ENCODE measurements around the gene APOL5. TPM values are rescaled to one million over a fixed set of nuclear protein-coding genes. Genes with fewer than 3 reads are reported as not detected.
"Not testable (repeated sequence)": the region's sequence is repeated elsewhere in the genome, so short reads cannot be mapped to it uniquely, and the experiment has no call there.

APOL5 gene
- total RNA-seq (2014; rRNA removed): not detected in 2 replicates
- Bru-seq, nascent RNA: not detected
- BruChase-seq, experiment 1, labeled RNA remaining after a 6-hour chase: percentile 13 among the genes with signal in this experiment
- percentile 27 among the genes with signal in this experiment for BruChase-seq, experiment 2, labeled RNA remaining after a 2-hour chase
- long read RNA-seq: 0 reads

- intact Hi-C loops (cut with micrococcal nuclease): no loop called here
- ATAC-seq (no peak), DNase-seq (no peak)
- no peaks in the 10 kb centered on the region for H3K9me3 ChIP-seq (ENCODE audit: low read length)
- no peak within 1 kb of the TSS for H2AFZ ChIP-seq (ENCODE audit: low read length)
- H3K79me2 ChIP-seq (ENCODE audit: low read length): no peaks in the 10 kb centered on the region
- H3K4me3 ChIP-seq (ENCODE audit: low read length): no peak within 1 kb of the TSS
- CTCF ChIA-PET: no interaction called here
- no peaks in the 10 kb centered on the region for H4K20me1 ChIP-seq (ENCODE audit: low read length)
- H3K36me3 ChIP-seq (ENCODE audit: low read depth, low read length): no peaks in the 10 kb centered on the region
- no peaks in the 10 kb centered on the region for H3K27me3 ChIP-seq (ENCODE audit: low read length)
- H3K9me2 ChIP-seq (replicated peaks; ENCODE audit: low read length): no peaks in the 10 kb centered on the region
- H3K4me1 ChIP-seq (ENCODE audit: insufficient read depth, low read length): no peaks in the 10 kb centered on the region
- TF ChIP-seq CTCF (conservative IDR thresholded peaks at IDR 0.05; ENCODE audit: low read depth, low read length) (no peak), EZH2 (IDR thresholded peaks at IDR 0.05; ENCODE audit: low read length, unreplicated experiment) (no peak)
- POLR2A ChIA-PET (ENCODE audit: unreplicated experiment): interaction anchor here (0.7 kb wide), 1 partner anchor 79 kb away, joined by 5 read pairs; no protein-coding TSS in a partner anchor
- H3K27ac ChIP-seq (ENCODE audit: low read length): no peak within 1 kb of the TSS
- no TSS peak for BruUV-seq (replicated peaks)
- H3F3A ChIP-seq (ENCODE audit: low read length, unreplicated experiment): no peaks in the 10 kb centered on the region
- no peak within 1 kb of the TSS for H3K9ac ChIP-seq (ENCODE audit: low read length)
- H3K4me2 ChIP-seq (ENCODE audit: low read length): no peak within 1 kb of the TSS
Measured at GRCh38 chr22:35717572-35717971, at the start of gene APOL5. TSS of gene APOL5 (plus strand) at chr22:35717872. CDS start at chr22:35717872, 0 bp downstream.

- H3K9ac ChIP-seq (ENCODE audit: low read length): no peak overlapping the region
- H3K4me1 ChIP-seq (ENCODE audit: insufficient read depth, low read length): no peaks in the 10 kb centered on the region
- no peak overlapping the region for H3K27ac ChIP-seq (ENCODE audit: low read length)
- H3F3A ChIP-seq (ENCODE audit: low read length, unreplicated experiment): no peaks in the 10 kb centered on the region
- CTCF ChIA-PET: no interaction called here
- no peaks in the 10 kb centered on the region for H3K27me3 ChIP-seq (ENCODE audit: low read length)
- DNase-seq (no peak), ATAC-seq (no peak)
- intact Hi-C loops (cut with micrococcal nuclease): no loop called here
- H3K4me3 ChIP-seq (ENCODE audit: low read length): no peak overlapping the region
- BruUV-seq (replicated peaks): no TSS peak
- H3K36me3 ChIP-seq (ENCODE audit: low read depth, low read length): no peaks in the 10 kb centered on the region
- no peaks in the 10 kb centered on the region for H4K20me1 ChIP-seq (ENCODE audit: low read length)
- no peaks in the 10 kb centered on the region for H3K9me2 ChIP-seq (replicated peaks; ENCODE audit: low read length)
- H3K79me2 ChIP-seq (ENCODE audit: low read length): no peaks in the 10 kb centered on the region
- no peaks in the 10 kb centered on the region for H3K9me3 ChIP-seq (ENCODE audit: low read length)
- no peak overlapping the region for H2AFZ ChIP-seq (ENCODE audit: low read length)
- POLR2A ChIA-PET (ENCODE audit: unreplicated experiment): no interaction called here
- TF ChIP-seq CTCF (conservative IDR thresholded peaks at IDR 0.05; ENCODE audit: low read depth, low read length) (no peak), EZH2phosphoT487 (IDR thresholded peaks at IDR 0.05; ENCODE audit: borderline replicate concordance, low read length) (no peak), EZH2 (IDR thresholded peaks at IDR 0.05; ENCODE audit: low read length, unreplicated experiment) (no peak)
- no peak overlapping the region for H3K4me2 ChIP-seq (ENCODE audit: low read length)
Measured at GRCh38 chr22:35674335-35674734, 43.3 kb upstream of the APOL5 start.

- H3K4me3 ChIP-seq (ENCODE audit: low read length); H3K9me3 ChIP-seq (ENCODE audit: low read length); H3K4me2 ChIP-seq (ENCODE audit: low read length); H3K9me2 ChIP-seq (replicated peaks; ENCODE audit: low read length); BruUV-seq (replicated peaks); H3K36me3 ChIP-seq (ENCODE audit: low read depth, low read length); H3K27me3 ChIP-seq (ENCODE audit: low read length); H3F3A ChIP-seq (ENCODE audit: low read length, unreplicated experiment); H4K20me1 ChIP-seq (ENCODE audit: low read length); POLR2A ChIA-PET (ENCODE audit: unreplicated experiment); DNase-seq; H3K4me1 ChIP-seq (ENCODE audit: insufficient read depth, low read length); H3K9ac ChIP-seq (ENCODE audit: low read length); ATAC-seq; CTCF ChIA-PET; H3K27ac ChIP-seq (ENCODE audit: low read length); H3K79me2 ChIP-seq (ENCODE audit: low read length); H2AFZ ChIP-seq (ENCODE audit: low read length); intact Hi-C loops (cut with micrococcal nuclease): not testable (repeated sequence)
Measured at GRCh38 chr22:35676065-35676464, 41.6 kb upstream of the APOL5 start.

Measured in PC-3 (cell line).